Keratinocyte (primary cell): ENCODE measurements around the gene TNS3. TPM values are rescaled to one million over a fixed set of nuclear protein-coding genes. Genes with fewer than 3 reads are reported as not detected.

ENCODE experiments used
- DNase-seq: peaks from one replicate; pipeline ENCODE4 v3.0.0-alpha.2; 2011; ENCODE audit warnings: low read depth, missing footprints, low spot score
- FAIRE-seq: peaks from 2 replicates; lab custom pipeline; 2011; peaks lifted over from hg19 to GRCh38; lab: Jason Lieb, UNC
- H2AFZ ChIP-seq: 2 replicates; pipeline ENCODE4 v1.6.0; 2012; ENCODE audit warnings: low read length, control low read depth, inconsistent platforms; ENCODE audit not compliant: control insufficient read depth
- H3K27ac ChIP-seq: 2 replicates; pipeline ENCODE4 v1.5.1; 2011; ENCODE audit warnings: low read length; ENCODE audit not compliant: control insufficient read depth, insufficient read depth
- H3K27me3 ChIP-seq: 3 replicates; pipeline ENCODE4 v1.6.0; 2011; ENCODE audit warnings: low read length; ENCODE audit not compliant: control insufficient read depth, insufficient read depth; ENCODE audit errors: extremely low read depth
- H3K36me3 ChIP-seq, 2 experiments: 2 replicates in 1 of 2; 3 replicates in 1 of 2; pipeline ENCODE4 v1.5.1; 2011; ENCODE audit warnings: low read length in 2 of 2, mild to moderate bottlenecking in 1 of 2; ENCODE audit not compliant: control insufficient read depth in 2 of 2, insufficient read depth in 2 of 2; ENCODE audit errors: extremely low read depth in 1 of 2
- H3K4me1 ChIP-seq: 3 replicates; pipeline ENCODE4 v1.5.1; 2011; ENCODE audit warnings: low read length; ENCODE audit not compliant: control insufficient read depth, insufficient read depth; ENCODE audit errors: extremely low read depth
- H3K4me2 ChIP-seq: 3 replicates; pipeline ENCODE4 v1.6.0; 2011; ENCODE audit warnings: low read depth, low read length; ENCODE audit not compliant: control insufficient read depth, insufficient read depth; ENCODE audit errors: extremely low read depth
- H3K4me3 ChIP-seq, 3 experiments: fragments of 200-600 bp in 1 of 3; sonication (generic) in 1 of 3; 2 replicates in 2 of 3; 3 replicates in 1 of 3; pipeline ENCODE4 v1.5.1; 2011 to 2016; ENCODE audit warnings: low read length in 3 of 3, mild to moderate bottlenecking in 3 of 3, control low read depth in 2 of 3, inconsistent platforms in 1 of 3, low read depth in 1 of 3, mixed read lengths in 1 of 3, mixed run types in 1 of 3, moderate library complexity in 1 of 3; ENCODE audit not compliant: control insufficient read depth in 2 of 3, insufficient read depth in 2 of 3; ENCODE audit errors: extremely low read depth in 1 of 3
- H3K79me2 ChIP-seq: 2 replicates; pipeline ENCODE4 v1.6.0; 2012; ENCODE audit warnings: low read length; ENCODE audit not compliant: control insufficient read depth, insufficient read depth
- H3K9ac ChIP-seq: 3 replicates; pipeline ENCODE4 v1.6.0; 2011; ENCODE audit warnings: low read length; ENCODE audit not compliant: control insufficient read depth, insufficient read depth; ENCODE audit errors: extremely low read depth
- H3K9me1 ChIP-seq: 3 replicates; pipeline ENCODE4 v1.6.0; 2011; ENCODE audit warnings: low read length; ENCODE audit not compliant: control insufficient read depth, insufficient read depth; ENCODE audit errors: extremely low read depth
- H3K9me3 ChIP-seq: 2 replicates; pipeline ENCODE4 v1.5.1; 2012; ENCODE audit warnings: low read depth, low read length; ENCODE audit not compliant: control insufficient read depth
- H4K20me1 ChIP-seq: 3 replicates; pipeline ENCODE4 v1.6.0; 2011; ENCODE audit warnings: low read length; ENCODE audit not compliant: control insufficient read depth, insufficient read depth; ENCODE audit errors: extremely low read depth
- EZH2 ChIP-seq: IDR thresholded peaks from one replicate; pipeline ENCODE4 v1.6.1; 2012; ENCODE audit warnings: inconsistent platforms, mild to moderate bottlenecking, low read length, moderate library complexity
- dilution Hi-C: fragments of 300-500 bp; cut with MboI; formaldehyde crosslinking; loops from one replicate; pipeline ENCODE4 v1.7.0; 2020; ENCODE audit warnings: low sequenced_read_pairs; ENCODE audit not compliant: extremely low pct_ligation_motif_present
- polyA plus RNA-seq, 5 experiments: library from polyadenylated mRNA; depleted of rRNA in 3 of 5; stranded (reverse) in 3 of 5; stranded (forward) in 1 of 5; unstranded in 1 of 5; fragments of >200 nt; gene quantifications; 1 replicate in 1 of 5; 2 replicates in 3 of 5; 3 replicates in 1 of 5; pipeline versions ENCODE4 v1.2.1 to v1.2.3, GENCODE V29; 2011 to 2012; ENCODE audit warnings: missing spikeins in 2 of 5, low read depth in 1 of 5, low replicate concordance in 1 of 5
- TF ChIP-seq, protein P1 (sequence below), 3 experiments: IDR thresholded peaks in 1 of 3; conservative IDR thresholded peaks in 1 of 3; optimal IDR thresholded peaks in 1 of 3; 2 replicates in 2 of 3; 3 replicates in 1 of 3; pipeline versions ENCODE3 to v1.5.1; 2011; ENCODE audit warnings: low read length in 3 of 3, mild to moderate bottlenecking in 3 of 3, moderate library complexity in 2 of 3, control low read depth in 1 of 3, inconsistent platforms in 1 of 3; ENCODE audit not compliant: insufficient read depth in 2 of 3; ENCODE audit errors: extremely low read depth in 1 of 3

Gene TNS3
- polyA plus RNA-seq, 1 donor (not counting 4 experiments of a cell fraction or from before 2014, with no cell fraction given), result 3.9 TPM

GRCh38 chr7:47402941-47403866 is 178.7 kb downstream of the TNS3 start:
- H3K4me1 ChIP-seq, result peaks cover 12% of the 10 kb centered on the region
- H2AFZ ChIP-seq, result peak overlapping the region; percentile 56
- dilution Hi-C loops, result no loop called here
- no peak for TF ChIP-seq EZH2
- TF ChIP-seq, protein P1, sequence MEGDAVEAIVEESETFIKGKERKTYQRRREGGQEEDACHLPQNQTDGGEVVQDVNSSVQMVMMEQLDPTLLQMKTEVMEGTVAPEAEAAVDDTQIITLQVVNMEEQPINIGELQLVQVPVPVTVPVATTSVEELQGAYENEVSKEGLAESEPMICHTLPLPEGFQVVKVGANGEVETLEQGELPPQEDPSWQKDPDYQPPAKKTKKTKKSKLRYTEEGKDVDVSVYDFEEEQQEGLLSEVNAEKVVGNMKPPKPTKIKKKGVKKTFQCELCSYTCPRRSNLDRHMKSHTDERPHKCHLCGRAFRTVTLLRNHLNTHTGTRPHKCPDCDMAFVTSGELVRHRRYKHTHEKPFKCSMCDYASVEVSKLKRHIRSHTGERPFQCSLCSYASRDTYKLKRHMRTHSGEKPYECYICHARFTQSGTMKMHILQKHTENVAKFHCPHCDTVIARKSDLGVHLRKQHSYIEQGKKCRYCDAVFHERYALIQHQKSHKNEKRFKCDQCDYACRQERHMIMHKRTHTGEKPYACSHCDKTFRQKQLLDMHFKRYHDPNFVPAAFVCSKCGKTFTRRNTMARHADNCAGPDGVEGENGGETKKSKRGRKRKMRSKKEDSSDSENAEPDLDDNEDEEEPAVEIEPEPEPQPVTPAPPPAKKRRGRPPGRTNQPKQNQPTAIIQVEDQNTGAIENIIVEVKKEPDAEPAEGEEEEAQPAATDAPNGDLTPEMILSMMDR (optimal IDR thresholded peaks at IDR 0.05 in 1 of 3, IDR thresholded peaks at IDR 0.05 in 1 of 3, conservative IDR thresholded peaks at IDR 0.05 in 1 of 3; ENCODE audit: extremely low read depth in 1 of 3, insufficient read depth in 2 of 3, low read length in 3 of 3), result no peak
- DNase-seq, result no peak
- no peak overlapping the region for H3K4me3 ChIP-seq
- no peak overlapping the region for H3K27ac ChIP-seq
- H3K36me3 ChIP-seq, result no peaks in the 10 kb centered on the region
- FAIRE-seq, result peak; percentile 34
- no peaks in the 10 kb centered on the region for H3K27me3 ChIP-seq
- H3K4me2 ChIP-seq, result no peak overlapping the region
- no peaks in the 10 kb centered on the region for H3K79me2 ChIP-seq
- no peaks in the 10 kb centered on the region for H3K9me3 ChIP-seq
- no peaks in the 10 kb centered on the region for H4K20me1 ChIP-seq
- H3K9me1 ChIP-seq, result no peaks in the 10 kb centered on the region
- H3K9ac ChIP-seq, result no peak overlapping the region

GRCh38 chr7:47401611-47402570 is 180.0 kb downstream of the TNS3 start:
- peaks cover 12% of the 10 kb centered on the region for H3K4me1 ChIP-seq
- H3K9me3 ChIP-seq, result no peaks in the 10 kb centered on the region
- no peak overlapping the region for H3K4me3 ChIP-seq
- DNase-seq (no peak), FAIRE-seq (no peak)
- TF ChIP-seq, protein P1 (optimal IDR thresholded peaks at IDR 0.05 in 1 of 3, IDR thresholded peaks at IDR 0.05 in 1 of 3, conservative IDR thresholded peaks at IDR 0.05 in 1 of 3; ENCODE audit: extremely low read depth in 1 of 3, insufficient read depth in 2 of 3, low read length in 3 of 3), result no peak
- no peak for TF ChIP-seq EZH2
- no peaks in the 10 kb centered on the region for H3K27me3 ChIP-seq
- no peaks in the 10 kb centered on the region for H3K9me1 ChIP-seq
- no peak overlapping the region for H2AFZ ChIP-seq
- H3K79me2 ChIP-seq, result no peaks in the 10 kb centered on the region
- H3K36me3 ChIP-seq, result no peaks in the 10 kb centered on the region
- dilution Hi-C loops, result no loop called here
- H3K9ac ChIP-seq, result no peak overlapping the region
- no peaks in the 10 kb centered on the region for H4K20me1 ChIP-seq
- no peak overlapping the region for H3K4me2 ChIP-seq
- H3K27ac ChIP-seq, result no peak overlapping the region
